Loucy (cell line): ENCODE data around the gene ACHE.

Experiments
- EZH2phosphoT487 ChIP-seq: fragments of 200-600 bp; IDR thresholded peaks from 2 replicates; pipeline ENCODE4 v1.6.1; 2018; ENCODE audit warnings: antibody characterized with exemption, mild to moderate bottlenecking, moderate library complexity, borderline replicate concordance
- TF ChIP-seq, protein P1 (sequence below): fragments of 200-600 bp; sonication (generic); conservative IDR thresholded peaks from 2 replicates; pipeline ENCODE4 v1.5.1; 2014; ENCODE audit warnings: mild to moderate bottlenecking, antibody characterized with exemption, low read length

DNA sequence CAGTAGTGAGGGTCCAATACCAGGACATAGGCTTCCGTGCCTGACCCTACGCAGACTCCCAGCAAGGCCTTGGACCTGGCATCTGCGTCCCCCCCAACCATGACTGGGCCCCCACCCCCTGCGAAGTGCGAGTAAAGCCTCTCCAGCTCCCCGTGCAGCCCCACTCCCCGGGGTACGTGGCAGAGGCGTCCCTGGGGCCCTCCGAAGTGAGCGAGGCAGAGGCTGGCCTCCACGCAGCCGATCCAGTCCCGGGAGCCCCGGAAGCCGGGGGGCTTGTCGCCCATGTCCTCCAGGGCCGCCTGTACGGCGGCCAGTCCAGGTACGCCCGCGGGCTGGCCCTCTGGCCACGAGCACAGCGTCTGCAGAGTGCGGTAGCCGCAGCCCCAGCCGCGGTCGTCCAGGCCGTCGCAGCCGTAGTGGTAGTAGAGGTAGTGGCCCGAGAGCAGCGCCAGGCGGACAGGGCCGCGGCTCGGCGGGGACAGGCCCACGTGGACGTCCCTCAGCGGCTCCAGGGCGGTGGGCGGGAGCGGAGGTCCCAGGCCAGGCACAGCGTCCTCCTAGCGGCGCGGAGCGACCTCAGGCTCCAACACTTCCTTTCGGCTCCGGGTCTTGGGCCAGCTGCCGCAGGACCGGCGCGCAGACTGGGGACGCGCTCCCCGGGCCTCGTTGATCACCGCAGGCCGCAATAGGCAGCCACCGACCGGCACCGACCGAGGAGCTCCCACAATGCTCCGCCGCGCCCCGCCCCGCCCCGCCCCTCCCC is 6.5 kb downstream of the ACHE start, which contains the start of gene UFSP1:
- no peak for TF ChIP-seq EZH2phosphoT487
- TF ChIP-seq, protein P1, sequence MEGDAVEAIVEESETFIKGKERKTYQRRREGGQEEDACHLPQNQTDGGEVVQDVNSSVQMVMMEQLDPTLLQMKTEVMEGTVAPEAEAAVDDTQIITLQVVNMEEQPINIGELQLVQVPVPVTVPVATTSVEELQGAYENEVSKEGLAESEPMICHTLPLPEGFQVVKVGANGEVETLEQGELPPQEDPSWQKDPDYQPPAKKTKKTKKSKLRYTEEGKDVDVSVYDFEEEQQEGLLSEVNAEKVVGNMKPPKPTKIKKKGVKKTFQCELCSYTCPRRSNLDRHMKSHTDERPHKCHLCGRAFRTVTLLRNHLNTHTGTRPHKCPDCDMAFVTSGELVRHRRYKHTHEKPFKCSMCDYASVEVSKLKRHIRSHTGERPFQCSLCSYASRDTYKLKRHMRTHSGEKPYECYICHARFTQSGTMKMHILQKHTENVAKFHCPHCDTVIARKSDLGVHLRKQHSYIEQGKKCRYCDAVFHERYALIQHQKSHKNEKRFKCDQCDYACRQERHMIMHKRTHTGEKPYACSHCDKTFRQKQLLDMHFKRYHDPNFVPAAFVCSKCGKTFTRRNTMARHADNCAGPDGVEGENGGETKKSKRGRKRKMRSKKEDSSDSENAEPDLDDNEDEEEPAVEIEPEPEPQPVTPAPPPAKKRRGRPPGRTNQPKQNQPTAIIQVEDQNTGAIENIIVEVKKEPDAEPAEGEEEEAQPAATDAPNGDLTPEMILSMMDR = no peak
